WTC11 (cell line): ENCODE measurements around the gene CCDC154. TPM values are rescaled to one million over a fixed set of nuclear protein-coding genes. Genes with fewer than 3 reads are reported as not detected.

Source experiments
- ATAC-seq: fragments of 200-7000 bp; cut with Tn5 transposase; 2 replicates; pipeline ENCODE4 v1.10.0; 2021; ENCODE audit warnings: mild to moderate bottlenecking, moderate library complexity
- CTCF ChIA-PET: fragments of 300-600 bp; sonication (Branson Sonifier 250); formaldehyde crosslinking; loops from one replicate; lab custom pipeline; 2021; ENCODE audit warnings: antibody characterized with exemption; lab: Charles Lee
- POLR2A ChIA-PET: fragments of 350-600 bp; sonication (Branson Sonifier 250); formaldehyde crosslinking; loops from one replicate; lab custom pipeline; 2021; ENCODE audit warnings: antibody characterized with exemption; lab: Charles Lee
- DNase-seq: peaks from one replicate; pipeline ENCODE4 v3.0.0; 2021; ENCODE audit warnings: low spot score
- H3K27ac Mint-ChIP-seq: 2 replicates; pipeline ENCODE4 v1.8.0; 2021; ENCODE audit warnings: mixed read lengths
- H3K27me3 Mint-ChIP-seq: 2 replicates; pipeline ENCODE4 v1.8.0; 2021; ENCODE audit warnings: low read depth, mild to moderate bottlenecking, moderate library complexity, mixed read lengths
- H3K36me3 Mint-ChIP-seq: 2 replicates; pipeline ENCODE4 v1.8.0; 2021; ENCODE audit warnings: mixed read lengths
- H3K4me1 Mint-ChIP-seq: 2 replicates; pipeline ENCODE4 v1.8.0; 2022; ENCODE audit warnings: mixed read lengths
- H3K4me3 Mint-ChIP-seq: 2 replicates; pipeline ENCODE4 v1.8.0; 2021; ENCODE audit warnings: mild to moderate bottlenecking, moderate library complexity, mixed read lengths
- H3K9me3 Mint-ChIP-seq: 2 replicates; pipeline ENCODE4 v1.8.0; 2021; ENCODE audit warnings: mixed read lengths
- ARID4B ChIP-seq: sonication (generic); formaldehyde crosslinking; IDR thresholded peaks from 2 replicates; pipeline ENCODE4 v1.8.0; 2023; ENCODE audit warnings: missing genetic modification reagents, mild to moderate bottlenecking, borderline replicate concordance
- ATF2 ChIP-seq: sonication (generic); formaldehyde crosslinking; IDR thresholded peaks from 2 replicates; pipeline ENCODE4 v1.8.1; 2022; ENCODE audit warnings: low read depth, missing genetic modification reagents, borderline replicate concordance
- CDX4 ChIP-seq: fragments of 250-450 bp; sonication (Bioruptor Pico); IDR thresholded peaks from 2 replicates; pipeline ENCODE4 v1.9.0; 2021; ENCODE audit warnings: moderate library complexity, mild to moderate bottlenecking, inconsistent platforms, borderline replicate concordance
- CREM ChIP-seq: sonication (generic); formaldehyde crosslinking; IDR thresholded peaks from 2 replicates; pipeline ENCODE4 v1.8.1; 2022; ENCODE audit warnings: mild to moderate bottlenecking, missing genetic modification reagents, moderate library complexity
- E2F1 ChIP-seq: sonication (generic); formaldehyde crosslinking; IDR thresholded peaks from 2 replicates; pipeline ENCODE4 v1.8.0; 2022; ENCODE audit warnings: mild to moderate bottlenecking, missing genetic modification reagents
- GTF2I ChIP-seq: fragments of 250-450 bp; sonication (Bioruptor Pico); conservative IDR thresholded peaks from 2 replicates; pipeline ENCODE4 v1.4.0; 2021; ENCODE audit warnings: mild to moderate bottlenecking
- HMGA2 ChIP-seq: fragments of 250-450 bp; sonication (Bioruptor Pico); IDR thresholded peaks from 2 replicates; pipeline ENCODE4 v1.4.0; 2021; ENCODE audit warnings: mild to moderate bottlenecking, moderate library complexity
- ZBTB21 ChIP-seq: sonication (generic); formaldehyde crosslinking; IDR thresholded peaks from 2 replicates; pipeline ENCODE4 v1.8.1; 2023; ENCODE audit warnings: mild to moderate bottlenecking, missing genetic modification reagents, borderline replicate concordance
- ZNF232 ChIP-seq: sonication (generic); formaldehyde crosslinking; IDR thresholded peaks from 2 replicates; pipeline ENCODE4 v1.8.0; 2022; ENCODE audit warnings: mild to moderate bottlenecking, missing genetic modification reagents
- ZNF416 ChIP-seq: fragments of 250-450 bp; sonication (Bioruptor Pico); IDR thresholded peaks from 2 replicates; pipeline ENCODE4 v1.9.0; 2021; ENCODE audit warnings: mild to moderate bottlenecking, inconsistent platforms
- ZNF425 ChIP-seq: fragments of 250-450 bp; sonication (Bioruptor Pico); conservative IDR thresholded peaks from 2 replicates; pipeline ENCODE4 v1.9.0; 2021; ENCODE audit warnings: mild to moderate bottlenecking
- total RNA-seq: library from RNA; stranded (reverse); gene quantifications from 3 replicates; pipeline ENCODE4 v1.2.3, GENCODE V29; 2021
- TF ChIP-seq, protein P1 (sequence below): sonication (generic); formaldehyde crosslinking; IDR thresholded peaks from 2 replicates; pipeline ENCODE4 v1.8.0; 2022; ENCODE audit warnings: missing genetic modification reagents
- TF ChIP-seq, protein P2 (sequence below): sonication (generic); formaldehyde crosslinking; IDR thresholded peaks from 2 replicates; pipeline ENCODE4 v1.8.1; 2022; ENCODE audit warnings: mild to moderate bottlenecking, missing genetic modification reagents, moderate library complexity, borderline replicate concordance
- TF ChIP-seq, protein P3 (sequence below): sonication (generic); formaldehyde crosslinking; conservative IDR thresholded peaks from 2 replicates; pipeline ENCODE4 v1.8.1; 2022; ENCODE audit warnings: mild to moderate bottlenecking, missing genetic modification reagents
- TF ChIP-seq, protein P4 (sequence below): fragments of 250-450 bp; sonication (Bioruptor Pico); IDR thresholded peaks from 2 replicates; pipeline ENCODE4 v2.1.2; 2022; ENCODE audit warnings: mild to moderate bottlenecking, moderate library complexity

Gene CCDC154
- total RNA-seq, 1 experiment from 2014 or later, result 0.46 TPM

GRCh38 chr16:1407753-1408152, 36.6 kb downstream of the CCDC154 start:
- Mint-ChIP-seq H3K27ac (peak overlapping the region; percentile 74; the same call in 1 of the 2 replicates), H3K4me3 (peak overlapping the region; percentile 72), H3K4me1 (no peaks in the 10 kb centered on the region), H3K36me3 (no peaks in the 10 kb centered on the region; the same call in 1 of the 2 replicates), H3K27me3 (no peaks in the 10 kb centered on the region), H3K9me3 (no peaks in the 10 kb centered on the region)
- ChIA-PET POLR2A (interaction anchor here (0.8 to 1.4 kb wide), 2 partner anchors 13 to 28 kb away, joined by 3 to 12 read pairs; partner anchors contain the start of gene UQCC4), CTCF (interaction anchor here (1.2 to 1.4 kb wide), 4 partner anchors 13 to 298 kb away, joined by 5 to 6 read pairs (median 6); partner anchors contain the start of genes MAPK8IP3 and UQCC4)
- DNase-seq, result no peak
- ATAC-seq, result no peak
- TF ChIP-seq ZNF416 (no peak), GTF2I (CRISPR knock-in tag) (no peak), E2F1 (CRISPR knock-in tag) (no peak), CDX4 (no peak)

- Mint-ChIP-seq H3K27ac (no peak overlapping the region), H3K27me3 (no peaks in the 10 kb centered on the region), H3K9me3 (no peaks in the 10 kb centered on the region), H3K4me3 (no peak overlapping the region), H3K4me1 (no peaks in the 10 kb centered on the region), H3K36me3 (peaks cover 6% of the 10 kb centered on the region; the same call in 1 of the 2 replicates)
- CTCF ChIA-PET, result no interaction called here
- POLR2A ChIA-PET, result interaction anchor here (0.6 kb wide), 1 partner anchor 8 kb away, joined by 4 read pairs; no protein-coding TSS in a partner anchor
- no peak for ATAC-seq
- DNase-seq, result no peak
- TF ChIP-seq ZNF232 (CRISPR knock-in tag) (no peak), ARID4B (CRISPR knock-in tag) (no peak), ZNF425 (no peak), ATF2 (CRISPR knock-in tag) (no peak), GTF2I (CRISPR knock-in tag) (no peak), CREM (CRISPR knock-in tag) (no peak), HMGA2 (no peak), CDX4 (no peak), ZBTB21 (CRISPR knock-in tag) (no peak)
- TF ChIP-seq, protein P1, sequence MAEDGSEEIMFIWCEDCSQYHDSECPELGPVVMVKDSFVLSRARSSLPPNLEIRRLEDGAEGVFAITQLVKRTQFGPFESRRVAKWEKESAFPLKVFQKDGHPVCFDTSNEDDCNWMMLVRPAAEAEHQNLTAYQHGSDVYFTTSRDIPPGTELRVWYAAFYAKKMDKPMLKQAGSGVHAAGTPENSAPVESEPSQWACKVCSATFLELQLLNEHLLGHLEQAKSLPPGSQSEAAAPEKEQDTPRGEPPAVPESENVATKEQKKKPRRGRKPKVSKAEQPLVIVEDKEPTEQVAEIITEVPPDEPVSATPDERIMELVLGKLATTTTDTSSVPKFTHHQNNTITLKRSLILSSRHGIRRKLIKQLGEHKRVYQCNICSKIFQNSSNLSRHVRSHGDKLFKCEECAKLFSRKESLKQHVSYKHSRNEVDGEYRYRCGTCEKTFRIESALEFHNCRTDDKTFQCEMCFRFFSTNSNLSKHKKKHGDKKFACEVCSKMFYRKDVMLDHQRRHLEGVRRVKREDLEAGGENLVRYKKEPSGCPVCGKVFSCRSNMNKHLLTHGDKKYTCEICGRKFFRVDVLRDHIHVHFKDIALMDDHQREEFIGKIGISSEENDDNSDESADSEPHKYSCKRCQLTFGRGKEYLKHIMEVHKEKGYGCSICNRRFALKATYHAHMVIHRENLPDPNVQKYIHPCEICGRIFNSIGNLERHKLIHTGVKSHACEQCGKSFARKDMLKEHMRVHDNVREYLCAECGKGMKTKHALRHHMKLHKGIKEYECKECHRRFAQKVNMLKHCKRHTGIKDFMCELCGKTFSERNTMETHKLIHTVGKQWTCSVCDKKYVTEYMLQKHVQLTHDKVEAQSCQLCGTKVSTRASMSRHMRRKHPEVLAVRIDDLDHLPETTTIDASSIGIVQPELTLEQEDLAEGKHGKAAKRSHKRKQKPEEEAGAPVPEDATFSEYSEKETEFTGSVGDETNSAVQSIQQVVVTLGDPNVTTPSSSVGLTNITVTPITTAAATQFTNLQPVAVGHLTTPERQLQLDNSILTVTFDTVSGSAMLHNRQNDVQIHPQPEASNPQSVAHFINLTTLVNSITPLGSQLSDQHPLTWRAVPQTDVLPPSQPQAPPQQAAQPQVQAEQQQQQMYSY, result no peak
- TF ChIP-seq, protein P2, sequence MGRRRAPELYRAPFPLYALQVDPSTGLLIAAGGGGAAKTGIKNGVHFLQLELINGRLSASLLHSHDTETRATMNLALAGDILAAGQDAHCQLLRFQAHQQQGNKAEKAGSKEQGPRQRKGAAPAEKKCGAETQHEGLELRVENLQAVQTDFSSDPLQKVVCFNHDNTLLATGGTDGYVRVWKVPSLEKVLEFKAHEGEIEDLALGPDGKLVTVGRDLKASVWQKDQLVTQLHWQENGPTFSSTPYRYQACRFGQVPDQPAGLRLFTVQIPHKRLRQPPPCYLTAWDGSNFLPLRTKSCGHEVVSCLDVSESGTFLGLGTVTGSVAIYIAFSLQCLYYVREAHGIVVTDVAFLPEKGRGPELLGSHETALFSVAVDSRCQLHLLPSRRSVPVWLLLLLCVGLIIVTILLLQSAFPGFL (CRISPR knock-in tag), result no peak
- TF ChIP-seq, protein P3, sequence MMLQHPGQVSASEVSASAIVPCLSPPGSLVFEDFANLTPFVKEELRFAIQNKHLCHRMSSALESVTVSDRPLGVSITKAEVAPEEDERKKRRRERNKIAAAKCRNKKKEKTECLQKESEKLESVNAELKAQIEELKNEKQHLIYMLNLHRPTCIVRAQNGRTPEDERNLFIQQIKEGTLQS (CRISPR knock-in tag), result no peak
- TF ChIP-seq, protein P4, sequence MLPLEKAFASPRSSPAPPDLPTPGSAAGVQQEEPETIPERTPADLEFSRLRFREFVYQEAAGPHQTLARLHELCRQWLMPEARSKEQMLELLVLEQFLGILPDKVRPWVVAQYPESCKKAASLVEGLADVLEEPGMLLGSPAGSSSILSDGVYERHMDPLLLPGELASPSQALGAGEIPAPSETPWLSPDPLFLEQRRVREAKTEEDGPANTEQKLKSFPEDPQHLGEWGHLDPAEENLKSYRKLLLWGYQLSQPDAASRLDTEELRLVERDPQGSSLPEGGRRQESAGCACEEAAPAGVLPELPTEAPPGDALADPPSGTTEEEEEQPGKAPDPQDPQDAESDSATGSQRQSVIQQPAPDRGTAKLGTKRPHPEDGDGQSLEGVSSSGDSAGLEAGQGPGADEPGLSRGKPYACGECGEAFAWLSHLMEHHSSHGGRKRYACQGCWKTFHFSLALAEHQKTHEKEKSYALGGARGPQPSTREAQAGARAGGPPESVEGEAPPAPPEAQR, result no peak
Measured at GRCh38 chr16:1403733-1404132, 40.6 kb downstream of the CCDC154 start.
